Cardiac muscle cell (in vitro differentiated cells and primary cell): ENCODE measurements around the gene KDM4B. TPM values are rescaled to one million over a fixed set of nuclear protein-coding genes. Genes with fewer than 3 reads are reported as not detected.

ENCODE experiments used
- DNase-seq, 2 donors: peaks; one replicate each; pipeline versions ENCODE4 v3.0.0 to v3.0.0-alpha.2; 2010 to 2017; ENCODE audit warnings: low read depth in 1 of 2, low spot score in 1 of 2
- H3K27ac ChIP-seq: fragments of 200-600 bp; sonication (generic); 2 replicates; pipeline ENCODE4 v1.5.1; 2016
- H3K27me3 ChIP-seq: fragments of 200-600 bp; sonication (generic); 2 replicates; pipeline ENCODE4 v1.6.0; 2016; ENCODE audit warnings: control low read depth
- H3K36me3 ChIP-seq: fragments of 200-600 bp; sonication (generic); 2 replicates; pipeline ENCODE4 v1.5.1; 2016; ENCODE audit warnings: control low read depth
- H3K4me1 ChIP-seq: fragments of 200-600 bp; sonication (generic); 2 replicates; pipeline ENCODE4 v1.8.1; 2017; ENCODE audit warnings: low read depth, mild to moderate bottlenecking, mixed run types
- H3K4me3 ChIP-seq: fragments of 200-600 bp; sonication (generic); 2 replicates; pipeline ENCODE4 v1.5.1; 2016; ENCODE audit warnings: mild to moderate bottlenecking
- H3K9me3 ChIP-seq: fragments of 200-600 bp; sonication (generic); 2 replicates; pipeline ENCODE4 v1.5.1; 2017; ENCODE audit warnings: low read depth, mild to moderate bottlenecking, control low read depth
- CTCF ChIP-seq: IDR thresholded peaks from 2 replicates; pipeline ENCODE4 v1.5.1; 2012; ENCODE audit warnings: low read depth, mild to moderate bottlenecking, low read length
- polyA plus RNA-seq: library from polyadenylated mRNA; unstranded; fragments of >200 nt; fragmentation: Nextera tagmentation; extraction: Ambion mirVana; gene quantifications from 2 replicates; pipeline ENCODE4 v1.2.1, GENCODE V29; 2016
- total RNA-seq: library from RNA; depleted of rRNA; stranded (reverse); fragments of >200 nt; gene quantifications from 2 replicates; pipeline ENCODE4 v1.2.3, GENCODE V29; 2016

Gene KDM4B
- total and polyA plus RNA-seq, 2 experiments from 2014 or later, result 74.6 to 90.6 TPM

- DNase-seq, result no peak
- Histone ChIP-seq H3K36me3 (peaks cover 22% of the 10 kb centered on the region), H3K4me1 (peaks cover 49% of the 10 kb centered on the region), H3K4me3 (no peak overlapping the region), H3K9me3 (no peaks in the 10 kb centered on the region), H3K27me3 (no peaks in the 10 kb centered on the region), H3K27ac (peak overlapping the region; percentile 99)
- TF ChIP-seq CTCF, result no peak
These were observed 162.7 kb downstream of the KDM4B start for GRCh38 chr19:5131506-5132205.

GRCh38 chr19:5132206-5132560 lies 163.3 kb downstream of the KDM4B start:
- Histone ChIP-seq H3K4me1 (peaks cover 43% of the 10 kb centered on the region), H3K4me3 (no peak overlapping the region), H3K27ac (peak overlapping the region; percentile 99), H3K36me3 (peaks cover 26% of the 10 kb centered on the region), H3K27me3 (no peaks in the 10 kb centered on the region), H3K9me3 (no peaks in the 10 kb centered on the region)
- DNase-seq, result no peak
- no peak for TF ChIP-seq CTCF

- no peak for DNase-seq
- no peak for TF ChIP-seq CTCF
- Histone ChIP-seq H3K36me3 (peaks cover 28% of the 10 kb centered on the region), H3K27me3 (no peaks in the 10 kb centered on the region), H3K4me1 (peaks cover 36% of the 10 kb centered on the region), H3K27ac (peak overlapping the region; percentile 99), H3K4me3 (no peak overlapping the region), H3K9me3 (no peaks in the 10 kb centered on the region)
These were observed 164.1 kb downstream of the KDM4B start for GRCh38 chr19:5132698-5133651.

GRCh38 chr19:5133986-5134595 lies 165.2 kb downstream of the KDM4B start:
- Histone ChIP-seq H3K27ac (peak overlapping the region; percentile 99), H3K4me1 (peaks cover 26% of the 10 kb centered on the region), H3K9me3 (no peaks in the 10 kb centered on the region), H3K36me3 (peaks cover 37% of the 10 kb centered on the region), H3K4me3 (no peak overlapping the region), H3K27me3 (no peaks in the 10 kb centered on the region)
- TF ChIP-seq CTCF, result no peak
- DNase-seq, result no peak

- no peak for DNase-seq
- H3K36me3 ChIP-seq, result peaks cover 40% of the 10 kb centered on the region
These were observed 165.8 kb downstream of the KDM4B start for GRCh38 chr19:5134691-5135090.

More at GRCh38 chr19:5134691-5135090, 165.8 kb downstream of the KDM4B start:
- H3K4me3 ChIP-seq, result no peak overlapping the region
- TF ChIP-seq CTCF, result no peak
- H3K27me3 ChIP-seq, result no peaks in the 10 kb centered on the region
- no peaks in the 10 kb centered on the region for H3K9me3 ChIP-seq
- peaks cover 20% of the 10 kb centered on the region for H3K4me1 ChIP-seq
- peak overlapping the region; percentile 99 for H3K27ac ChIP-seq
